ENCODE data around the gene ADGRV1. TPM values are rescaled to one million over a fixed set of nuclear protein-coding genes. Genes with fewer than 3 reads are reported as not detected.

The ADGRV1 gene
- total RNA-seq, 1 experiment from 2014 or later = 64.8 TPM

DNA sequence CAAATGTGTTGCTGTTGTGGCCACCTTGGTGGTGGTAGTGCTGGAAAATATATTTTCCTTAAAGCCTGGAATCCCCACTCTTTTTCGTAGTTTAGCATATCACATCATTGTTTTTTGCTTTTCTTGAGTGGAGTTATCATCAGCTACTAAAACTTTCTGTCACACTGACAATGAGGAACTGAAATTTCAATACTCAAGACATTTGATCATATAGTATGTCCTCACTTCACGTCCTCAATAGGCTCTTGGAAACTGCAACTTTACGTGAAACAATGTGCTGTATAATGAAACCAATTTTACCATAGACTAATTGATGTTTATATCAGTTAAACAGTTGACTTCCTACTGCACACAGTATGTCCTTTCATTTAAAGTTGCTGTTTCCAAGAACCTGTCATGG is 265.8 kb downstream of the ADGRV1 start:
- H3K9ac ChIP-seq (ENCODE audit: extremely low read depth, insufficient read length, low read length) = no peak overlapping the region
- no peaks in the 10 kb centered on the region for H3K23me2 ChIP-seq (ENCODE audit: insufficient read length, low read depth, low read length, poor library complexity, severe bottlenecking)
- no peaks in the 10 kb centered on the region for H3K79me2 ChIP-seq (ENCODE audit: insufficient read depth, low read length)
- no peaks in the 10 kb centered on the region for H3K79me1 ChIP-seq (ENCODE audit: insufficient read depth, low read depth, low read length, poor library complexity, severe bottlenecking)
- H2AFZ ChIP-seq (ENCODE audit: low read length) = no peak overlapping the region
- Mint-ChIP-seq H3K27ac (no peak overlapping the region), H3K4me3 (no peak overlapping the region), H3K36me3 (ENCODE audit: insufficient read depth in 1 of 3, low read depth in 3 of 3) (peaks cover 16 to 33% (median 30%) of the 10 kb centered on the region in 3 experiments; a peak in 6 of 7 replicates), H3K9me3 (peaks cover 4 to 8% of the 10 kb centered on the region in 2 experiments; a peak in 3 of 5 replicates), H3K4me1 (no peaks in the 10 kb centered on the region), H3K27me3 (ENCODE audit: low read depth) (no peaks in the 10 kb centered on the region; the same call in 1 of the 2 replicates)
- no peak overlapping the region for H4K8ac ChIP-seq (replicated peaks; ENCODE audit: insufficient read length, low read depth, low read length)
- no peaks in the 10 kb centered on the region for H3K4me1 ChIP-seq (ENCODE audit: insufficient read depth, low read length)
- no peak overlapping the region for H3K56ac ChIP-seq (ENCODE audit: insufficient read length, low read depth, low read length)
- no peak for TF ChIP-seq CTCF (conservative IDR thresholded peaks at IDR 0.05)
- H4K20me1 ChIP-seq (ENCODE audit: control insufficient read depth, insufficient read depth, insufficient read length) = no peaks in the 10 kb centered on the region
- H3K4me2 ChIP-seq (ENCODE audit: insufficient read depth, insufficient read length, low read length) = no peak overlapping the region
- no peak overlapping the region for H3K27ac ChIP-seq (ENCODE audit: insufficient read length, low read depth, low read length)
- no peak overlapping the region for H4K91ac ChIP-seq (ENCODE audit: insufficient read length, low read depth, low read length)
- H2BK120ac ChIP-seq (ENCODE audit: low read depth, low read length, poor library complexity, severe bottlenecking) = no peak overlapping the region
- no peak overlapping the region for H3K18ac ChIP-seq (ENCODE audit: insufficient read length, low read depth, low read length)
- no peak overlapping the region for H2AK5ac ChIP-seq (ENCODE audit: insufficient read length, low read length)
- H3K23ac ChIP-seq (ENCODE audit: insufficient read length, low read depth, low read length) = no peak overlapping the region
- no peak overlapping the region for H3K4ac ChIP-seq (ENCODE audit: low read depth, low read length)
- H2BK20ac ChIP-seq (ENCODE audit: low read depth, low read length, poor library complexity, severe bottlenecking) = no peak overlapping the region
- DNase-seq = no peak
- no peak overlapping the region for H2BK15ac ChIP-seq (ENCODE audit: low read depth, low read length)
- no peak overlapping the region for H3K14ac ChIP-seq (ENCODE audit: insufficient read depth, low read length)
- H4K5ac ChIP-seq (ENCODE audit: insufficient read length, low read depth, low read length) = no peak overlapping the region
- H2BK12ac ChIP-seq (ENCODE audit: insufficient read length, low read depth, low read length) = no peak overlapping the region
- no peaks in the 10 kb centered on the region for H3K27me3 ChIP-seq (ENCODE audit: insufficient read depth, low read length)
- H2BK5ac ChIP-seq (ENCODE audit: insufficient read length, low read length) = no peak overlapping the region
- no peak overlapping the region for H3T11ph ChIP-seq (ENCODE audit: low read length)
- no CpG with 5 or more reads among the region's 3 CpGs for WGBS (ENCODE audit: extremely low coverage, insufficient read length, low lambda C conversion rate)
- no peaks in the 10 kb centered on the region for H3K9me3 ChIP-seq (ENCODE audit: control insufficient read depth, low read depth, low read length)

Data from H9 (cell line).